Muscle layer of colon (tissue), 2 donors: ENCODE measurements around the gene DLG1.

ENCODE experiments used
- H3K27ac ChIP-seq: one replicate; pipeline ENCODE4 v1.7.0; 2013; ENCODE audit warnings: low read depth, mild to moderate bottlenecking, low read length, moderate library complexity
- H3K27me3 ChIP-seq, 2 donors: one replicate each; pipeline ENCODE4 v1.7.0; 2013; ENCODE audit warnings: low read length in 2 of 2, mild to moderate bottlenecking in 2 of 2; ENCODE audit not compliant: insufficient read depth in 2 of 2, control insufficient read depth in 1 of 2
- H3K36me3 ChIP-seq: one replicate; pipeline ENCODE4 v1.7.0; 2013; ENCODE audit warnings: mild to moderate bottlenecking, low read length; ENCODE audit not compliant: insufficient read depth
- H3K4me1 ChIP-seq: one replicate; pipeline ENCODE4 v1.7.0; 2013; ENCODE audit warnings: mild to moderate bottlenecking, low read length; ENCODE audit not compliant: insufficient read depth
- H3K4me3 ChIP-seq, 2 donors: one replicate each; pipeline ENCODE4 v1.7.0; 2013; ENCODE audit warnings: low read length in 2 of 2, low read depth in 1 of 2, mild to moderate bottlenecking in 1 of 2, moderate library complexity in 1 of 2
- H3K9ac ChIP-seq: one replicate; pipeline ENCODE4 v1.7.0; 2013; ENCODE audit warnings: low read length
- H3K9me3 ChIP-seq: one replicate; pipeline ENCODE4 v1.7.0; 2013; ENCODE audit warnings: mild to moderate bottlenecking, low read length
- donor health status: abdominal sarcoma.
- donor health status: Adenocarcinoma of cecum.

Gene DLG1

DNA sequence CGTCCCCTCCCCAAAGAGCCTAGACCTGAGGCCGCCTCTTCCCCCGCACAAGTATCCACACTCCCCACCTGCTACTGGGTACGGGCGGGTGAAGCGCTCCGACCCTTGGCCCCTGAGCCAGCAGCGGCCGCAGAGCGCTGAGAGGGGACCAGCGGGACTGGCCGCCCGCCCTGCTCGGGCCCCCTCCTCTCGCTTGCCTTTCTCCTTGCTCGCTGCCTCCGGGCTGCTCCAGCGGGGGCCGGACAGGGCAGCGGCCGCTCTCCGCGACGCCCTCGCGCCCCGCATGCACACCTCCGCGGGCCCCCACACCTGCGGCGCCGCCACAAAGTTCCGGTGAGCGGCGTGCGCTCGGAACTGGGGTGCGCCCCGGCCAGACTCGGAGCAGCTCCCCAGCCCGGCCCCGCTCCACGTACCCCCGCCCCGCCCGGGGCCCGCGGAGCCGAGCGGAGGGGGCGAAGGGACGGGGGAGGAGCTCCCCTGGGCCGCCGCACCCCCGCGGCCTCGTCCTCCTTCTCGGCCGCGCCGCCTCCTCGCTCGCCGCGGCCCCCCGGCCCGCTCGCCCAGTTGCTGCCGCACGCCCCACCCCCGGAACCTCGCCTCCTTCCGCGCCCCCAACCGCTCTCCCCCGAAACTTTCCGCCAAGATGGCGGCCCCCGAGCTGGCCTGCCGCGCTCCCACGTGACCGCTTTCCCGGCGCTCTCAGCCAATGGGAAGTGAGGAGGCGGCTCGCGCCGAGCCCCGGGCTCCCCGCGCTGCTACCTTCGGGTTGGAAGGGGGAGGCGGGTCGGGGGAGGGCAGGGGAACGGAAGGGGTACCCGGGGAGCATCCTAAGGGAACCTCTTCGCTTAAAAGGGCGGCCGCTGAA lies 704 bp downstream of the DLG1 start:
- H3K9ac ChIP-seq: peak overlapping the region; percentile 90
- H3K36me3 ChIP-seq: no peaks in the 10 kb centered on the region
- H3K4me3 ChIP-seq: peak overlapping the region; percentile 93 to 98
- peaks cover 21% of the 10 kb centered on the region for H3K4me1 ChIP-seq
- no peaks in the 10 kb centered on the region for H3K27me3 ChIP-seq
- H3K27ac ChIP-seq: peak overlapping the region; percentile 88
- no peaks in the 10 kb centered on the region for H3K9me3 ChIP-seq

DNA sequence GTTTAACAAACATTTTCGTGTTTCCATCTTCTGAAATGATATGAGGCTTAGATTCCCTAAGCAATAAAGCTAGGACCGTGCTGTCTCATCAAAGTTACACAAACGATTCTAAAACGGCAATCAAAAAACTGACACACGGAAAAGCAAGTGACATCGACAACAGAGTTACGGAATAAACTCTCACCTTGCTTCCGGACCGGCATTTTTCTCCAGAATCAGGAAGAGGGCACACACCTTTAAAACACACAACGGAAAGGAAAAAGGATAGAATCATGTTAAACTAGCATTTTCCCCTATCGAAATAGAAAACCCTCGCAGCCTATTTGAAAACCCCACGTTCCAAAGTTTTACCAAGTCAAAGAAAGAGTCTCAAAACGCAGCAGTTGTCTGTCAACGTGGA lies 1.4 kb downstream of the DLG1 start:
- H3K27ac ChIP-seq: peak overlapping the region; percentile 88
- peaks cover 21% of the 10 kb centered on the region for H3K4me1 ChIP-seq

DNA sequence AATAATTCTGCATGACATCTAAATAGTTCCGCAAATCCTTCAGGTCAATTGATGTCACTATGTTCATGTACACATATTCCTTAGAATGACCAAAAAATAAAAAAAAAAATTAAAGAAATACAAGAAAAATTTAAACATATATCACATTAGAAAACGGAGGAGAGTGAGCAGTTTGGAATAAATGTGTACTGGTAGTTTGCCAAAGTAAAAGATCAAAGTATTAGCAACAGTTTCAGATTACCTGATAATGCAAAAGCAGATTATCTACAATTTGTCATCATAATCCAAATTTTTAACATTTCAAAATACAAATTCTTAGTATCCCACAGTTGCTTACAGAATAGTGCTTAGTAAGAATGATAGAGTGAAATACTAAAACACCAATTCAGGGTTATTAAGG lies 1.9 kb downstream of the DLG1 start:
- H3K9me3 ChIP-seq: no peaks in the 10 kb centered on the region
- H3K9ac ChIP-seq: no peak overlapping the region
- peaks cover 6% of the 10 kb centered on the region for H3K36me3 ChIP-seq
- H3K27me3 ChIP-seq: no peaks in the 10 kb centered on the region
- H3K4me3 ChIP-seq: peak overlapping the region; percentile 93 to 98
- peaks cover 21% of the 10 kb centered on the region for H3K4me1 ChIP-seq
- H3K27ac ChIP-seq: no peak overlapping the region

More for the DNA sequence above, 1.4 kb downstream of the DLG1 start:
- no peaks in the 10 kb centered on the region for H3K27me3 ChIP-seq
- H3K4me3 ChIP-seq: peak overlapping the region; percentile 93 to 98
- no peaks in the 10 kb centered on the region for H3K9me3 ChIP-seq
- peak overlapping the region; percentile 90 for H3K9ac ChIP-seq
- peaks cover 2% of the 10 kb centered on the region for H3K36me3 ChIP-seq

DNA sequence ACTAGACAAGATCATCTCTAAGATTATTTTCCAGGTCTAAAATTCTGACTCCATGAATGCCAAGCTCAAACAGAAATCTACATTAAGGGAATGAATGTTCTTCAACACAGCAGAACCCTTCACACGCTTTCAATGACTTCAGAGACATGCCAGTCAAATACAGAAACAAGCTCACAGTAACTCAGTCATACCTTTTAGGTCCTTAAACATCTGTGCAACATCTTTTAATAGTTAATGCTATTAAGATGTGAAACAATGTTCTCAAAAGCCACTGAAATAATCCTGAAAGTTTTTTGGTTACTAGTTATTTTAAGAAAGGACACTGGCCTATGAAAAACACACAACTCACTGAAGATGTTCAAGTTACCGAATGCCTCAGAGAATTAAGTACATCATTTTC lies 2.5 kb downstream of the DLG1 start:
- no peaks in the 10 kb centered on the region for H3K27me3 ChIP-seq
- H3K4me1 ChIP-seq: peaks cover 21% of the 10 kb centered on the region
- H3K27ac ChIP-seq: no peak overlapping the region
- no peaks in the 10 kb centered on the region for H3K9me3 ChIP-seq
- H3K4me3 ChIP-seq: no peak overlapping the region
- no peak overlapping the region for H3K9ac ChIP-seq
- H3K36me3 ChIP-seq: peaks cover 10% of the 10 kb centered on the region

DNA sequence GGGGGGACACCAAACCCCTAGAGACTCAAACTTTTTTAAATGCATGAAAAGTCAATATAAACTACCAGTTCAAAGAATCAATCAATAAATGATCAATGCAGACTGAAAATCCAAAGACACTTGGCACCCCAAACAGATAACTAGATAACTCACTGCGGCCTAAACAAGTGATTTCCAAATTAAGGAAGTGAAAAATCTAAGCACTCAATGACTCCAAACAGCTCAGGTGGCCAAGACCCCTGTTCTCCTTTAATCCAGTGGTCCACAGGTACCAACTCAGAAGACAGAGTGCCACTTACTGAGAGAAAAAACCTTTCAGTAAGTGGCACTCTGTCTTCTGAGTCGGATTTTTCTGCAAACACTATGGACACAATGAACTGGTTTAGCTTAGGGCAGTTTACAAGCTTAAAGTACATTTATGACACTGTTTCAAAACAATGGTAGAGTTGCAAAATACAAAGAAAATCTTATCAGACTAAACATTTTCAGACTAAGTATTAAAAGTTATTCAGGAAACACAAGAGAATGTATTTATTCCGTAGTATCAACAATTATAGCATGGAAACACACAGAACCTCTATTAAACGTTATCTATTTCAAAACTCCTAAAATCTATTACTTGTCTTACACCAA lies 4.7 kb downstream of the DLG1 start:
- H3K27me3 ChIP-seq: no peaks in the 10 kb centered on the region
- H3K9ac ChIP-seq: no peak overlapping the region
- peaks cover 11% of the 10 kb centered on the region for H3K4me1 ChIP-seq
- no peak overlapping the region for H3K4me3 ChIP-seq
- H3K9me3 ChIP-seq: no peaks in the 10 kb centered on the region
- H3K36me3 ChIP-seq: peaks cover 10% of the 10 kb centered on the region
- H3K27ac ChIP-seq: no peak overlapping the region

DNA sequence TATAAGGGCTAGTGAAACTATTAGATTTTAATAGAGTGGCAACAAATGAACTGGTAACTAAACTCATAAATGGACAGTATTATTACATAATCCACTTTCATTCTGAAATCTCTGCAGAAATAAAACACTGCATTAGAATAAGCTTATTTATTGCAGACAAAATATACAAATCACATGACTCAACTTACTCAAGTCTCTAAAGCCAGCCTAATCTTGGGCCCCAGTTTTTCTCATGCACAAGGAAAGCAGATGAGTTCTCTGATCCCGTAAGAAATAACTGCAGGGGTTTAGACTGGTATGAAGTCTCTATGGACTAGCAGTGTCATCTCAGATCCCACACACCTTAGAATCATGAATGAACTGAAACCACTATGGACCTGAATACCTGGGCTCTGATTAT lies 5.8 kb downstream of the DLG1 start:
- Histone ChIP-seq H3K4me1 (peaks cover 10% of the 10 kb centered on the region), H3K4me3 (no peak overlapping the region), H3K36me3 (peaks cover 10% of the 10 kb centered on the region), H3K9ac (no peak overlapping the region), H3K27me3 (no peaks in the 10 kb centered on the region), H3K9me3 (no peaks in the 10 kb centered on the region), H3K27ac (no peak overlapping the region)

DNA sequence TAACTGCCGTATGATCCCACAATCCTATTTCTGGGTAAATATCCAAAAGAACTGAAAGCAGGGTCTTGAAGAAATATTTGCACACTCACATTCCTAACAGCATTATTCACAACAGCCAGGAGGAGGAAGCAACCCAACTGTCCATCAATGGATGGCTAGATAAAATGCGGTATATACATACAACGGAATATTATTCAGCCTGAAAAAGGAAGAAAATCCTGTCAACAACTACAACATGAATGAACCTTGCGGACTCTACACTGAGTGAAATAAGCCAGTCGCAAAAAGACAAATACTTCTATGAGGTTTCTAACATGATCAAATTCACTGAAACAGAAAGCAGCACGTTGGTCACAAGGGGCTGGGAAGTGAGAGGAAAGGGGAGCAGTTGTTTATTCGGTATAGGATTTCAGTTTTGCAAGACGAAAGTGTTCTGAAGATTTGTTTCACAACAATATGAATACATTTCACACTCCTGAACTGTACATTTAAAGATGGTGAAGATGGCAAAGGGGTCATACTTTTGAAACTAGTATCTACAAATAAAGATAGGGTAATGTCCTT lies 6.2 kb downstream of the DLG1 start:
- H3K27ac ChIP-seq: no peak overlapping the region
- H3K36me3 ChIP-seq: peaks cover 10% of the 10 kb centered on the region
- H3K4me1 ChIP-seq: peaks cover 10% of the 10 kb centered on the region
- no peak overlapping the region for H3K9ac ChIP-seq
- no peak overlapping the region for H3K4me3 ChIP-seq
- no peaks in the 10 kb centered on the region for H3K27me3 ChIP-seq
- H3K9me3 ChIP-seq: no peaks in the 10 kb centered on the region

DNA sequence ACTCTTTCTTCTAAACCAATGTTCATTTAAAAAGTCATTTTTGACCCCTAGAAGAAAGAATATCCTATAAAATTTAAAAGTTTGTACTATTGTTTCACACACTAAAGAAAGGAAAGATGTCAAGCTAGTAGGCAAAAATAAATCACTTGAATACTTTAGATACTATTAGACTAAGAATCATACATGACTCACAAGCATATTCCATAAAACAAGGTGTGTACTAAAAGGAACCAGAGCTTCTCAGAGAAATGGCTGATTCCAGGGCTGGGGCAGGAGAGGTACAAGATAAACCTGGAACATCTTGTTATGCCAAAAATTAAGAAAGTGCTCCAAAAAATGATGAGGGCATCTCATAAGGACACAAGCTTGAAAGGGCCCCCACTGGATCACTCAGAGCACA lies 8.7 kb downstream of the DLG1 start:
- Histone ChIP-seq H3K27me3 (no peaks in the 10 kb centered on the region), H3K36me3 (peaks cover 18% of the 10 kb centered on the region), H3K9ac (no peak overlapping the region), H3K27ac (no peak overlapping the region), H3K9me3 (no peaks in the 10 kb centered on the region), H3K4me3 (no peak overlapping the region), H3K4me1 (no peaks in the 10 kb centered on the region)

DNA sequence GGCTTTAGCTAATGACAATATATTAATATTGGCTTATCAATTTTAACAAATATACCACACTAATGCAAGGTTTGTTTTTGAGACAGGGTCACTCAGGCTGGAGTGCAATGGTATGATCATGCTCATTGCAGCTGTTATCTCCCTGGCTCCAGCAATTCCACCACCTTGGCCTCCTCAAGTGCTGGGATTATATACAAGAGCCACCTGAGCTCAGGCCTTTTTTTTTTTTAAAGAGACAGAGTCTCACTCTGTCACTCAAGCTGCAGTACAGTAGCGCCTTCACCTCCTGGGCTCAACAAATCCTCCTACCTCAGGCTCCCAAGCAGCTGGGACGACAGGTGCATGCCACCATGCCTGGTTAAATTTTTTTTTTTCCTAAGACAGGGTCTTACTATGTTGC lies 11.7 kb downstream of the DLG1 start:
- Histone ChIP-seq H3K9me3 (no peaks in the 10 kb centered on the region), H3K9ac (no peak overlapping the region), H3K27ac (no peak overlapping the region), H3K4me3 (no peak overlapping the region), H3K36me3 (peaks cover 19% of the 10 kb centered on the region), H3K27me3 (no peaks in the 10 kb centered on the region), H3K4me1 (no peaks in the 10 kb centered on the region)

DNA sequence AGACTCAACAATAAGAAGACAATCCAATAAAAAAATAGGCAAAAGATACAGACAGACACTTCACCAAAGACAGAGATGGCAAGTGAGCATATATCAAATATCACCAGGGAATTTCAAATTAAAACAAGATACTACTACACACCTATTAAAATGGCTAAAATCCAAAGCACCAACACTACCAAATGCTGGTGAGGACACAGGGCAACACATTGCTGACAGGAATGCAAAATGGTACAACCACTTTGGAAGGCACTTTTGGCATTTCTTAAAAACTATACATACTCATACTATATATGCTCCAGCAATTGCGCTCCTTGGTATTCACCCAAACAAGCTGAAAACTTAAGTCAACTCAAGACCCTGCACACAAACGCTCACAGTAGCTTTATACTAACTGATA lies 12.9 kb downstream of the DLG1 start:
- H3K9me3 ChIP-seq: no peaks in the 10 kb centered on the region
- no peak overlapping the region for H3K27ac ChIP-seq
- no peak overlapping the region for H3K4me3 ChIP-seq
- H3K27me3 ChIP-seq: no peaks in the 10 kb centered on the region
- H3K4me1 ChIP-seq: no peaks in the 10 kb centered on the region
- H3K36me3 ChIP-seq: peaks cover 23% of the 10 kb centered on the region
- H3K9ac ChIP-seq: no peak overlapping the region

DNA sequence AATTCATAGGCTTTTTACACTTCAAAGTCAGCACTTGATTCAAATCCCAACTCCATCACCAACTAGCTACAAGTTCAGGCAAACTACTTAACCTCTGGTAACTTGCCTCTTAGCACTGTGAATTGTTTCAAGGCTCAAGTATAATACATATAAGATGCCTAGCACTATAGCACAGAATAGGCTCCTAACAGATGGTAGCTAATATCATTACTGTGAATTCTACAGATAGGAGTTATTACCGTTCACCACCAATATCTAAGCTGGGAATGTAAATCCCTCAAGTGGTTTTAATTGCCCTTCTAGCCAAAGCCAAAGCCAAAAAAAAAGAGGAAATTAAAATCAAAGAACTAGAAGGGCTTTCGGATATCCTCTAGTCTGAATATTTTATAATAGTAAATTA lies 15.4 kb downstream of the DLG1 start:
- H3K4me3 ChIP-seq: no peak overlapping the region
- H3K27me3 ChIP-seq: no peaks in the 10 kb centered on the region
- no peaks in the 10 kb centered on the region for H3K9me3 ChIP-seq
- H3K27ac ChIP-seq: no peak overlapping the region
- peaks cover 27% of the 10 kb centered on the region for H3K36me3 ChIP-seq
- H3K4me1 ChIP-seq: no peaks in the 10 kb centered on the region
- no peak overlapping the region for H3K9ac ChIP-seq
